H9 (cell line): ENCODE data around the gene ESRRA. TPM values are rescaled to one million over a fixed set of nuclear protein-coding genes. Genes with fewer than 3 reads are reported as not detected.
A peak's percentile ranks its signal among the peaks of the same experiment; 100 is the strongest.

Experiments
- DNase-seq: peaks from one replicate; pipeline ENCODE4 v3.0.0-alpha.2; 2017
- H2AFZ ChIP-seq: one replicate; pipeline ENCODE4 v1.6.1; 2013; ENCODE audit warnings: mild to moderate bottlenecking, low read length, control low read depth, moderate library complexity
- H2AK5ac ChIP-seq: 2 replicates; pipeline ENCODE4 v1.6.1; 2013; ENCODE audit warnings: low read length, control low read depth, mixed read lengths; ENCODE audit not compliant: insufficient read length
- H2BK120ac ChIP-seq: one replicate; pipeline ENCODE4 v1.6.1; 2013; ENCODE audit warnings: low read depth, mild to moderate bottlenecking, low read length, control low read depth, inconsistent platforms; ENCODE audit not compliant: poor library complexity, severe bottlenecking
- H2BK12ac ChIP-seq: 2 replicates; pipeline ENCODE4 v1.6.1; 2013; ENCODE audit warnings: low read length, control low read depth, mixed read lengths, low read depth; ENCODE audit not compliant: insufficient read length
- H2BK15ac ChIP-seq: 2 replicates; pipeline ENCODE4 v1.6.1; 2013; ENCODE audit warnings: low read depth, low read length, control low read depth
- H2BK20ac ChIP-seq: one replicate; pipeline ENCODE4 v1.6.1; 2013; ENCODE audit warnings: low read depth, mild to moderate bottlenecking, low read length, control low read depth, inconsistent platforms; ENCODE audit not compliant: poor library complexity, severe bottlenecking
- H2BK5ac ChIP-seq: 2 replicates; pipeline ENCODE4 v1.6.1; 2013; ENCODE audit warnings: low read length, control low read depth, mixed read lengths; ENCODE audit not compliant: insufficient read length
- H3K14ac ChIP-seq: 2 replicates; pipeline ENCODE4 v1.6.1; 2013; ENCODE audit warnings: low read length, control low read depth; ENCODE audit not compliant: insufficient read depth
- H3K18ac ChIP-seq: 2 replicates; pipeline ENCODE4 v1.6.1; 2013; ENCODE audit warnings: low read depth, mild to moderate bottlenecking, mixed read lengths, low read length, control low read depth; ENCODE audit not compliant: insufficient read length
- H3K23ac ChIP-seq: 2 replicates; pipeline ENCODE4 v1.6.1; 2013; ENCODE audit warnings: low read length, control low read depth, mixed read lengths, low read depth; ENCODE audit not compliant: insufficient read length
- H3K23me2 ChIP-seq: 2 replicates; pipeline ENCODE4 v1.6.1; 2013; ENCODE audit warnings: low read depth, mild to moderate bottlenecking, mixed read lengths, low read length, control low read depth; ENCODE audit not compliant: insufficient read length, poor library complexity, severe bottlenecking
- H3K27ac ChIP-seq: 2 replicates; pipeline ENCODE4 v1.5.1; 2013; ENCODE audit warnings: low read length, control low read depth, mixed read lengths, low read depth; ENCODE audit not compliant: insufficient read length
- H3K27me3 ChIP-seq: 2 replicates; pipeline ENCODE4 v1.6.1; 2013; ENCODE audit warnings: low read length, control low read depth, inconsistent platforms; ENCODE audit not compliant: insufficient read depth
- H3K4ac ChIP-seq: 2 replicates; pipeline ENCODE4 v1.6.1; 2013; ENCODE audit warnings: low read depth, mild to moderate bottlenecking, control low read depth, inconsistent platforms, low read length, moderate library complexity
- H3K4me1 ChIP-seq: 2 replicates; pipeline ENCODE4 v1.6.1; 2013; ENCODE audit warnings: low read length, control low read depth, inconsistent platforms; ENCODE audit not compliant: insufficient read depth
- H3K4me2 ChIP-seq: 2 replicates; pipeline ENCODE4 v1.6.1; 2013; ENCODE audit warnings: low read length, control low read depth, mixed read lengths; ENCODE audit not compliant: insufficient read length, insufficient read depth
- H3K56ac ChIP-seq: 2 replicates; pipeline ENCODE4 v1.6.1; 2013; ENCODE audit warnings: low read depth, mild to moderate bottlenecking, mixed read lengths, low read length, control low read depth; ENCODE audit not compliant: insufficient read length
- H3K79me1 ChIP-seq: 2 replicates; pipeline ENCODE4 v1.6.1; 2013; ENCODE audit warnings: low read depth, mild to moderate bottlenecking, moderate library complexity, low read length, control low read depth, inconsistent platforms; ENCODE audit not compliant: insufficient read depth, poor library complexity, severe bottlenecking
- H3K79me2 ChIP-seq: 2 replicates; pipeline ENCODE4 v1.6.1; 2013; ENCODE audit warnings: low read length, control low read depth, inconsistent platforms; ENCODE audit not compliant: insufficient read depth
- H3K9ac ChIP-seq: 2 replicates; pipeline ENCODE4 v1.6.1; 2013; ENCODE audit warnings: low read length, control low read depth, mixed read lengths; ENCODE audit not compliant: insufficient read length; ENCODE audit errors: extremely low read depth
- H3K9me3 ChIP-seq: one replicate; pipeline ENCODE4 v1.6.1; 2013; ENCODE audit warnings: low read depth, low read length, inconsistent platforms; ENCODE audit not compliant: control insufficient read depth
- H3T11ph ChIP-seq: one replicate; pipeline ENCODE4 v1.6.1; 2013; ENCODE audit warnings: mild to moderate bottlenecking, low read length, control low read depth, inconsistent platforms
- H4K20me1 ChIP-seq: one replicate; pipeline ENCODE4 v1.6.1; 2013; ENCODE audit not compliant: control insufficient read depth, insufficient read length, insufficient read depth
- H4K5ac ChIP-seq: 2 replicates; pipeline ENCODE4 v1.6.1; 2013; ENCODE audit warnings: low read depth, mild to moderate bottlenecking, mixed read lengths, low read length, control low read depth; ENCODE audit not compliant: insufficient read length
- H4K8ac ChIP-seq: replicated peaks from 2 replicates; pipeline ENCODE4 v1.6.1; 2013; ENCODE audit warnings: low read length, control low read depth, mixed read lengths, low read depth; ENCODE audit not compliant: insufficient read length
- H4K91ac ChIP-seq: 2 replicates; pipeline ENCODE4 v1.6.1; 2013; ENCODE audit warnings: low read depth, mild to moderate bottlenecking, moderate library complexity, mixed read lengths, low read length, control low read depth; ENCODE audit not compliant: insufficient read length
- H3K27ac Mint-ChIP-seq, 3 experiments: 2 replicates in 2 of 3; 3 replicates in 1 of 3; pipeline ENCODE4 v1.8.0; 2020 to 2021; ENCODE audit warnings: mixed read lengths in 3 of 3, mild to moderate bottlenecking in 1 of 3, moderate library complexity in 1 of 3
- H3K27me3 Mint-ChIP-seq: 2 replicates; pipeline ENCODE4 v1.8.0; 2021; ENCODE audit warnings: low read depth, mild to moderate bottlenecking, moderate library complexity, mixed read lengths
- H3K36me3 Mint-ChIP-seq, 3 experiments: 2 replicates in 2 of 3; 3 replicates in 1 of 3; pipeline ENCODE4 v1.8.0; 2020 to 2021; ENCODE audit warnings: low read depth in 3 of 3, mixed read lengths in 3 of 3; ENCODE audit not compliant: insufficient read depth in 1 of 3
- H3K4me1 Mint-ChIP-seq, 2 experiments: 2 replicates each; pipeline ENCODE4 v1.8.0; 2020; ENCODE audit warnings: mixed read lengths in 2 of 2
- H3K4me3 Mint-ChIP-seq, 2 experiments: 2 replicates in 1 of 2; 3 replicates in 1 of 2; pipeline ENCODE4 v1.8.0; 2020 to 2021; ENCODE audit warnings: mild to moderate bottlenecking in 2 of 2, mixed read lengths in 2 of 2, moderate library complexity in 1 of 2
- H3K9me3 Mint-ChIP-seq, 2 experiments: 2 replicates in 1 of 2; 3 replicates in 1 of 2; pipeline ENCODE4 v1.8.0; 2020; ENCODE audit warnings: mild to moderate bottlenecking in 2 of 2, mixed read lengths in 2 of 2, moderate library complexity in 1 of 2
- CTCF ChIP-seq: fragments of 200-600 bp; sonication (generic); conservative IDR thresholded peaks from 3 replicates; pipeline ENCODE4 v1.8.0; 2021; ENCODE audit warnings: antibody characterized with exemption, mild to moderate bottlenecking
- WGBS: extraction: QIAGEN DNeasy Blood & Tissue Kit; methylation state at CpG from one replicate; pipeline ENCODE4 v1.1.7; 2013; ENCODE audit warnings: missing lambda C conversion rate, low lambda C conversion rate, mixed read lengths; ENCODE audit not compliant: insufficient read length; ENCODE audit errors: extremely low coverage; 5-methylcytosine and 5-hydroxymethylcytosine counted together
- total RNA-seq: library from RNA; stranded (reverse); gene quantifications from 2 replicates; pipeline ENCODE4 v1.2.1, GENCODE V29; 2021

The ESRRA gene
- total RNA-seq, 1 experiment from 2014 or later: 42.3 TPM

- Mint-ChIP-seq H3K9me3 (no peaks in the 10 kb centered on the region), H3K27me3 (no peaks in the 10 kb centered on the region), H3K4me3 (no peak overlapping the region), H3K4me1 (peaks cover 0 to 8% of the 10 kb centered on the region in 2 experiments; a peak in 3 of 4 replicates), H3K36me3 (peaks cover 47 to 83% (median 68%) of the 10 kb centered on the region in 3 experiments), H3K27ac (peak overlapping the region in 1 of 3 experiments; percentile 13; a peak in 1 of 7 replicates)
- Histone ChIP-seq H3K14ac (no peak overlapping the region), H2BK15ac (no peak overlapping the region), H3K4me1 (no peaks in the 10 kb centered on the region), H3K18ac (no peak overlapping the region), H2BK120ac (no peak overlapping the region), H3K9ac (no peak overlapping the region), H3K79me2 (no peaks in the 10 kb centered on the region), H3K27ac (no peak overlapping the region), H3K4me2 (no peak overlapping the region), H4K20me1 (no peaks in the 10 kb centered on the region), H4K5ac (no peak overlapping the region), H2AK5ac (no peak overlapping the region), H3K23ac (no peak overlapping the region), H3T11ph (no peak overlapping the region), H3K79me1 (no peaks in the 10 kb centered on the region), H3K23me2 (no peaks in the 10 kb centered on the region), H4K91ac (no peak overlapping the region), H2BK20ac (no peak overlapping the region), H3K27me3 (no peaks in the 10 kb centered on the region), H2BK5ac (no peak overlapping the region), H2BK12ac (no peak overlapping the region), H4K8ac (no peak overlapping the region), H3K56ac (no peak overlapping the region), H3K4ac (no peak overlapping the region), H3K9me3 (no peaks in the 10 kb centered on the region), H2AFZ (no peak overlapping the region)
- TF ChIP-seq CTCF: no peak
- no CpG with 5 or more reads among the region's 6 CpGs for WGBS
- DNase-seq: no peak
Observed at GRCh38 chr11:64260147-64260708, 45.1 kb upstream of the ESRRA start.
